ENCODE results near the gene SPNS3.

SPNS3 gene

DNA sequence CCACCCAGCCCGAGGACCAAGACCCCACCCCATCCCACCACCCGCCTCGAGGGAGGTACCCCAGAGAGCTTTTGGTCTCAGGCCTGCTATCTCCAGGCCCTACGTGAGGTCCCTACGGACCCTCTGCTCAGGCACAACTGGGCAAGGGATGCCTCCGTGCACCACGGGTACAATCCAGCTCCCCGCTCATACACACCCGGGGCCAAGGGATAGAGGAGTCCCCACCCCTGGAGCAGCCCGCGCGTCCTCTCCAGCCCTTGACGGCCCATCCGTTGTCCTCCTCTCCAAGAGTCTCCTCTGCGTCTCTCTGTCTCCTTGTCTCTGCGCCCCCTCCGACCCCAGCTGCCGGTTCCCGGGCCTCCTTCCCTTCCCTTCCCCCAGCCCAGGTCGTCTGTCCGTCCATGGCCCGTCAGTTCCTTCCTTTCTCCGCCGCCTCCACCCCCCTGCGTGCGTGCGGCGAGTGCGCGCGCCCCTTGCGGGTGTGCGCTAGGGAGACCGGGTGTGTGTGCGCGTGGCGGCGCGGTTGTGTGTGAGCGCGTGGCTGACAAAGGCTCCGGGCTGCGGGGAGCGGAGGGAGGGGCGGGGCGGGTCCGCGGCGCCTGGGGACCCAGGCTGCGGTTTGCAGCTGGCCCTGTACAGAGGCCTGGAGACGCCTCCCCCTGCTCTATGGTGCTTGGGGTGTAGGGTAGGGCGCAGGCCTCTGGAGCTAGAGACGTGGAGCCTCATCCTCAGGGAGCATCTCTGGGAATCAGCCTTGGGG is 65.9 kb downstream of the SPNS3 start:
- peak overlapping the region; percentile 76 to 81 for H3K4me3 Mint-ChIP-seq
- no peak for DNase-seq
- H3K27me3 Mint-ChIP-seq = peaks cover 48 to 57% of the 10 kb centered on the region in 2 donors
- peak; percentile 17 to 23 for ATAC-seq (replicated peaks)
- H3K4me1 Mint-ChIP-seq = peaks cover 28 to 37% of the 10 kb centered on the region in 2 donors
- no peaks in the 10 kb centered on the region for H3K36me3 Mint-ChIP-seq
- H3K27ac Mint-ChIP-seq = peak overlapping the region; percentile 56
- H3K9me3 Mint-ChIP-seq = no peaks in the 10 kb centered on the region

DNA sequence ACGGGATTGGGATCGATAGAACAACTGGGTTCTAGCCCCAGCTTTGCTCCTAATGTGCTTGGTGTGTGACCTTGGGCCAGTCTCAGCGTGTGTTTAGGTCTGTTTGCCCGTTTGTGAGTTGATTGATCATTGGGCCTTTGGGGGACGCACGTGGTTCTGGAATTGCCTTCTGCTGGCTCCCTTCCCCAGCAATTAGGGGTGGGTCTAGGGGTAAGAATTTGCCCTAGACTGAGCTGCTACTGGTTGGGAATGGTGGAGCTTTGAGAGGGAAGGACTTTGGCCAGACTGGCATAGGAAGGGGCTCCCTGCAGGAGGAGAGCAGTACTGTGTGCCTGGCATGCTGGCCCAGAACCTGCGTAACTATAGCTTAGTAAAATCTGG is 66.4 kb downstream of the SPNS3 start:
- ATAC-seq (replicated peaks) = no peak
- H3K36me3 Mint-ChIP-seq = no peaks in the 10 kb centered on the region

GRCh38 chr17:4501295-4501949 is 67.7 kb downstream of the SPNS3 start:
- H3K9me3 Mint-ChIP-seq = no peaks in the 10 kb centered on the region

More for the DNA sequence above, 66.4 kb downstream of the SPNS3 start:
- H3K27ac Mint-ChIP-seq = no peak overlapping the region
- peaks cover 28 to 37% of the 10 kb centered on the region in 2 donors for H3K4me1 Mint-ChIP-seq
- H3K27me3 Mint-ChIP-seq = peaks cover 54 to 61% of the 10 kb centered on the region in 2 donors
- no peak for DNase-seq
- H3K4me3 Mint-ChIP-seq = peak overlapping the region; percentile 76 to 81
- H3K9me3 Mint-ChIP-seq = no peaks in the 10 kb centered on the region

GRCh38 chr17:4502466-4503154 is 68.9 kb downstream of the SPNS3 start:
- Mint-ChIP-seq H3K4me3 (no peak overlapping the region), H3K9me3 (no peaks in the 10 kb centered on the region), H3K4me1 (peaks cover 21 to 30% of the 10 kb centered on the region in 2 donors), H3K27ac (no peak overlapping the region), H3K36me3 (no peaks in the 10 kb centered on the region), H3K27me3 (peaks cover 65 to 66% of the 10 kb centered on the region in 2 donors)
- DNase-seq (no peak), ATAC-seq (replicated peaks) (no peak)

More at GRCh38 chr17:4501295-4501949, 67.7 kb downstream of the SPNS3 start:
- no peak overlapping the region for H3K27ac Mint-ChIP-seq
- H3K4me1 Mint-ChIP-seq = peaks cover 28 to 37% of the 10 kb centered on the region in 2 donors
- no peak overlapping the region for H3K4me3 Mint-ChIP-seq
- DNase-seq (no peak), ATAC-seq (replicated peaks) (no peak)
- peaks cover 62 to 64% of the 10 kb centered on the region in 2 donors for H3K27me3 Mint-ChIP-seq
- no peaks in the 10 kb centered on the region for H3K36me3 Mint-ChIP-seq

DNA sequence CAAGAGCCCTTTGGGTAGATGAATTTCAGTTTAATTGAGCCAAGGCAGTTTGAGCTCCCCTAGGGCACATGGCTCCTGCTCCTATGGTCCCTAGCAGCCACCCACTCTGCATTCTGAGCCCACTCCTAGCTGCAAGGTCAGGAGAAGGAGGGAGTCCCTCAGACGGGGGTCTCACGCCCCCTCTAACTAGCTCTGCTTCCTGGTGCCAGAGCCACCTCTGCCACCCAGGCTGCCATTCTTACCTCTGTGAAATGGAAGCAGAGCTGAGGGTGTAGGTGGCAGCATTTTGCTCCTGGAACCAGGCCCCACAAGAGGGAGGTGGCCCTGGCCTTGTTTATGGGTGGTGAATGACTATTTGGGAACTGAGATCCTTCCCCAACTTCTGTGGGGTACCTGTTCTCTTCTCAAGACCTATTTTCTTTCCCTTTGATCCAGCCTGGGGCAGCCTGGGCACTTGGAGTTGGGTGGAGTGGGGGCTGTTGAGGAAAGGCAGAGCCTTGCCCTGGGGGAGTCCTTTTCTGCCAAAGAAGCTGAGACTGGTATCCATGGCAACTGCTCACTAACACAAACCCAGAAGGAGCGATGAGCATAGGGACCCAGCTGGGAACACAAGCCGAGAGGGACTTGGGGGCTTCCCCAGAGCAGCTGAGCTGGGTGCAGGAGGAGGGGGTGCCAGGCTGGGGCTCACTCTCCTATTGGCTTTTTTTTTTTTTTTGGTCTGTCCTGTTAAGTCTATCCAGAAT is 69.7 kb downstream of the SPNS3 start:
- Mint-ChIP-seq H3K9me3 (no peaks in the 10 kb centered on the region), H3K4me3 (no peak overlapping the region), H3K36me3 (no peaks in the 10 kb centered on the region), H3K27me3 (peaks cover 74 to 75% of the 10 kb centered on the region in 2 donors), H3K4me1 (peaks cover 18 to 30% of the 10 kb centered on the region in 2 donors), H3K27ac (no peak overlapping the region)
- no peak for ATAC-seq (replicated peaks)
- no peak for DNase-seq

DNA sequence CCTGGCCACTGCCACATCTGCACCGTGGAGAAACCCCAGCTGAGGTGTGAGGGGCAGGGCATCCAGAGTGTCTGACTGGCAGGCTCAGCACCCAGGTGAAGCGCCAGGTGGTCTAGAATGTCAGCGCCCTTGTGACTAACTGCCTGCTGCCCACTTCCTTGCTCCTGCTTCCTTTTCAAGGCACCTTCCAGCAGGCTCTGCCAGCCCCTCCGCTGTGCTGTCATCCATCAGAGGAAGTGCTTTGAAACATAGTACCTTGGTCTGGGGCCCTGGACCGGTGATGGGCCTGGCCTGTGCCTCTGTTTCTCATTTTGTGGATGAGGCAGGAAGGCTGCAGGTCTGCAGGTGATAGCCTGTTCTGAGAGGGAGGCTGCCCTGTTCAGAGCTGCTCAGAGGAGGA is 70.4 kb downstream of the SPNS3 start:
- no peaks in the 10 kb centered on the region for H3K9me3 Mint-ChIP-seq
- DNase-seq = no peak
- no peak overlapping the region for H3K27ac Mint-ChIP-seq
- no peak overlapping the region for H3K4me3 Mint-ChIP-seq
- peaks cover 18 to 31% of the 10 kb centered on the region in 2 donors for H3K4me1 Mint-ChIP-seq
- H3K36me3 Mint-ChIP-seq = no peaks in the 10 kb centered on the region
- H3K27me3 Mint-ChIP-seq = peaks cover 81 to 82% of the 10 kb centered on the region in 2 donors
- peak in 1 of 2 donors; percentile 16 for ATAC-seq (replicated peaks)

DNA sequence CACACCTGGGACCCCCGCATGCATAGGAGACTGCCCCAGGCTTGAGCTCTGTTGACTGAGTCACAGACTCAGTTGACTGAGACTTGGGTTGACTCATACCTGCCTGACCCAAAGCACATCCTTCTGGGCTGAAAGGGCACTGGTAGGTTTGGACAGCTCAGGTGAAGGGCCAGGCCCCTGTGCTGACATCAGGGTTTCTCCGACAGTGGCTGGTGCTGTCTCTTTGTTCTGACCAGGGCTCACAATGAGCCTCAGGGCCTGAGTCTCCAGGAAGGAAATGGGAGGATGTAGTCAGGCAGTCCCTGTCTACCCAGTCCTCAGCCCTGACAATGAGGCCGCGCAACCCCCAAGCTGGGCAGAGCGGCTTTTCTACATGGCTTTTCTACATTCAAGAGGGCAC is 71.4 kb downstream of the SPNS3 start:
- Mint-ChIP-seq H3K27ac (no peak overlapping the region), H3K27me3 (peaks cover 82% of the 10 kb centered on the region in 2 donors), H3K4me1 (peaks cover 17 to 29% of the 10 kb centered on the region in 2 donors), H3K4me3 (no peak overlapping the region), H3K9me3 (no peaks in the 10 kb centered on the region), H3K36me3 (no peaks in the 10 kb centered on the region)
- no peak for ATAC-seq (replicated peaks)
- no peak for DNase-seq

GRCh38 chr17:4506175-4506813 is 72.6 kb downstream of the SPNS3 start:
- no peak for DNase-seq
- no peaks in the 10 kb centered on the region for H3K36me3 Mint-ChIP-seq
- H3K27ac Mint-ChIP-seq = no peak overlapping the region
- H3K4me1 Mint-ChIP-seq = peaks cover 7 to 24% of the 10 kb centered on the region in 2 donors
- H3K27me3 Mint-ChIP-seq = peaks cover 77% of the 10 kb centered on the region in 2 donors
- no peak overlapping the region for H3K4me3 Mint-ChIP-seq
- ATAC-seq (replicated peaks) = no peak
- no peaks in the 10 kb centered on the region for H3K9me3 Mint-ChIP-seq

GRCh38 chr17:4506892-4507291 is 73.2 kb downstream of the SPNS3 start:
- no peaks in the 10 kb centered on the region for H3K36me3 Mint-ChIP-seq
- no peak for DNase-seq
- H3K9me3 Mint-ChIP-seq = no peaks in the 10 kb centered on the region
- H3K27me3 Mint-ChIP-seq = peaks cover 72 to 75% of the 10 kb centered on the region in 2 donors
- no peak overlapping the region for H3K4me3 Mint-ChIP-seq
- H3K4me1 Mint-ChIP-seq = peaks cover 7 to 23% of the 10 kb centered on the region in 2 donors
- ATAC-seq (replicated peaks) = no peak
- H3K27ac Mint-ChIP-seq = no peak overlapping the region

- peaks cover 69 to 73% of the 10 kb centered on the region in 2 donors for H3K27me3 Mint-ChIP-seq
- no peak overlapping the region for H3K4me3 Mint-ChIP-seq
- no peaks in the 10 kb centered on the region for H3K36me3 Mint-ChIP-seq
- ATAC-seq (replicated peaks) = no peak
- no peak overlapping the region for H3K27ac Mint-ChIP-seq
- DNase-seq = no peak
- H3K4me1 Mint-ChIP-seq = peaks cover 7 to 23% of the 10 kb centered on the region in 2 donors
- H3K9me3 Mint-ChIP-seq = no peaks in the 10 kb centered on the region
Measured at GRCh38 chr17:4507361-4508111, 73.8 kb downstream of the SPNS3 start.

DNA sequence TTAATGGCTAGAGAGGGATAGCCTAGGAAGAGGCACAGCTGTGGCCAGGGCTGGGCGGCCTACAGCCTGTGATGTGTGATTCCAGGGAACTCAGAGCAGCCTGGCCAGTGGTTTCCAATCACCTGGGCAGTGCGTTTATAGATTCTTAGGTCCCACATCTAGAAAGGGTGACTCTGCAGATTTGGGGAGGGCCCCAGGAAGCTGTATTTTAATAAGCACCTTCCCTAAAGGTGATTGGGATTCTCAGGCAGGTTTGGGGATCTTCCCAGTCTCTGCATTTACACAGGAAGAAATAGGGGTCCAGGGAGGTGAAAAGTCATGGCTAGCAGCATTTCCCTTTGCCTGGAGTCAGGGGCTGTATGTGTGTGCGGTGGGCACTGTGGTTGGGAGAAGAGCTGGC is 74.5 kb downstream of the SPNS3 start:
- H3K27ac Mint-ChIP-seq = no peak overlapping the region
- H3K27me3 Mint-ChIP-seq = peaks cover 63 to 67% of the 10 kb centered on the region in 2 donors
- DNase-seq (no peak), ATAC-seq (replicated peaks) (no peak)
- no peak overlapping the region for H3K4me3 Mint-ChIP-seq
- no peaks in the 10 kb centered on the region for H3K36me3 Mint-ChIP-seq
- no peaks in the 10 kb centered on the region for H3K9me3 Mint-ChIP-seq
- peaks cover 7 to 23% of the 10 kb centered on the region in 2 donors for H3K4me1 Mint-ChIP-seq

DNA sequence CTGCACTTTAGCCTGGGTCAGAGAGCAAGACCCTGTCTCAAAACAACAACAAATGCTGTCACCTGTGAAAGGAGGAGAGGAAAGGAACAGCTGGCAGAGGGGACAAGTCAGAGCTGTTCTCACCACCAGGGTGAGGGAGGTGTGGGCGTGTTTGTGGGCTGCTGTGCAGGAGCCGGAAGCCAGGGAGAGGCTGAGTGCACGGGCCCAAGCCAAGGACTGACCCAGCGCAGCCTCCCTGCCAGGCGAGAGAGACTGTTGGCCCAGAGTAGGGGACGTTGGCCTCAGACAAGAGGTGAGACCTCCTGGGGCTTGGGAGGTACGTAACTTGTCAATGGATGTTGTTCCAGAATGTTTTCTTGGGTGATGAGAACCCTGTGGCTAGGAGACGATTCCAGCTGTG is 75.7 kb downstream of the SPNS3 start:
- H3K36me3 Mint-ChIP-seq = no peaks in the 10 kb centered on the region
- no peak overlapping the region for H3K4me3 Mint-ChIP-seq
- H3K9me3 Mint-ChIP-seq = no peaks in the 10 kb centered on the region
- ATAC-seq (replicated peaks) (peak; percentile 54 to 58), DNase-seq (no peak)
- peaks cover 7 to 19% of the 10 kb centered on the region in 2 donors for H3K4me1 Mint-ChIP-seq
- H3K27ac Mint-ChIP-seq = no peak overlapping the region
- H3K27me3 Mint-ChIP-seq = peaks cover 51 to 55% of the 10 kb centered on the region in 2 donors

Measured in stimulated activated naive B cell treated with anti-CD40 and anti-IgM and Interleukin-4, amounts not matched to agents 10 μg/mL and 1 μg/mL and 100 μg/mL, for 72 hours (primary cell).